ENCODE data around the gene NWD2. TPM values are rescaled to one million over a fixed set of nuclear protein-coding genes. Genes with fewer than 3 reads are reported as not detected.

Gene NWD2
- total RNA-seq, 1 donor from 2014 or later = not detected

GRCh38 chr4:37453281-37453998, 208.9 kb downstream of the NWD2 start:
- no peaks in the 10 kb centered on the region for H3K36me3 ChIP-seq
- no peaks in the 10 kb centered on the region for H3K9me3 ChIP-seq (replicated peaks)
- intact Hi-C loops (cut with micrococcal nuclease) = no loop called here
- peak; percentile 42 for DNase-seq
- peak overlapping the region; percentile 69 for H3K4me3 ChIP-seq
- peaks cover 14% of the 10 kb centered on the region for H3K4me1 ChIP-seq
- TF ChIP-seq, protein P1, sequence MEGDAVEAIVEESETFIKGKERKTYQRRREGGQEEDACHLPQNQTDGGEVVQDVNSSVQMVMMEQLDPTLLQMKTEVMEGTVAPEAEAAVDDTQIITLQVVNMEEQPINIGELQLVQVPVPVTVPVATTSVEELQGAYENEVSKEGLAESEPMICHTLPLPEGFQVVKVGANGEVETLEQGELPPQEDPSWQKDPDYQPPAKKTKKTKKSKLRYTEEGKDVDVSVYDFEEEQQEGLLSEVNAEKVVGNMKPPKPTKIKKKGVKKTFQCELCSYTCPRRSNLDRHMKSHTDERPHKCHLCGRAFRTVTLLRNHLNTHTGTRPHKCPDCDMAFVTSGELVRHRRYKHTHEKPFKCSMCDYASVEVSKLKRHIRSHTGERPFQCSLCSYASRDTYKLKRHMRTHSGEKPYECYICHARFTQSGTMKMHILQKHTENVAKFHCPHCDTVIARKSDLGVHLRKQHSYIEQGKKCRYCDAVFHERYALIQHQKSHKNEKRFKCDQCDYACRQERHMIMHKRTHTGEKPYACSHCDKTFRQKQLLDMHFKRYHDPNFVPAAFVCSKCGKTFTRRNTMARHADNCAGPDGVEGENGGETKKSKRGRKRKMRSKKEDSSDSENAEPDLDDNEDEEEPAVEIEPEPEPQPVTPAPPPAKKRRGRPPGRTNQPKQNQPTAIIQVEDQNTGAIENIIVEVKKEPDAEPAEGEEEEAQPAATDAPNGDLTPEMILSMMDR (IDR thresholded peaks at IDR 0.05; ENCODE audit: borderline replicate concordance) = no peak
- peaks cover 86% of the 10 kb centered on the region for H3K27me3 ChIP-seq (ENCODE audit: low read depth)
- H3K27ac ChIP-seq (replicated peaks) = no peak overlapping the region

- DNase-seq = no peak
- intact Hi-C loops (cut with micrococcal nuclease) = no loop called here
- peaks cover 87% of the 10 kb centered on the region for H3K27me3 ChIP-seq (ENCODE audit: low read depth)
- peak overlapping the region; percentile 69 for H3K4me3 ChIP-seq
- no peaks in the 10 kb centered on the region for H3K36me3 ChIP-seq
- H3K4me1 ChIP-seq = peaks cover 14% of the 10 kb centered on the region
- no peak overlapping the region for H3K27ac ChIP-seq (replicated peaks)
- TF ChIP-seq, protein P1 (IDR thresholded peaks at IDR 0.05; ENCODE audit: borderline replicate concordance) = no peak
- no peaks in the 10 kb centered on the region for H3K9me3 ChIP-seq (replicated peaks)
Observed at GRCh38 chr4:37453999-37454800, 209.7 kb downstream of the NWD2 start.

DNA sequence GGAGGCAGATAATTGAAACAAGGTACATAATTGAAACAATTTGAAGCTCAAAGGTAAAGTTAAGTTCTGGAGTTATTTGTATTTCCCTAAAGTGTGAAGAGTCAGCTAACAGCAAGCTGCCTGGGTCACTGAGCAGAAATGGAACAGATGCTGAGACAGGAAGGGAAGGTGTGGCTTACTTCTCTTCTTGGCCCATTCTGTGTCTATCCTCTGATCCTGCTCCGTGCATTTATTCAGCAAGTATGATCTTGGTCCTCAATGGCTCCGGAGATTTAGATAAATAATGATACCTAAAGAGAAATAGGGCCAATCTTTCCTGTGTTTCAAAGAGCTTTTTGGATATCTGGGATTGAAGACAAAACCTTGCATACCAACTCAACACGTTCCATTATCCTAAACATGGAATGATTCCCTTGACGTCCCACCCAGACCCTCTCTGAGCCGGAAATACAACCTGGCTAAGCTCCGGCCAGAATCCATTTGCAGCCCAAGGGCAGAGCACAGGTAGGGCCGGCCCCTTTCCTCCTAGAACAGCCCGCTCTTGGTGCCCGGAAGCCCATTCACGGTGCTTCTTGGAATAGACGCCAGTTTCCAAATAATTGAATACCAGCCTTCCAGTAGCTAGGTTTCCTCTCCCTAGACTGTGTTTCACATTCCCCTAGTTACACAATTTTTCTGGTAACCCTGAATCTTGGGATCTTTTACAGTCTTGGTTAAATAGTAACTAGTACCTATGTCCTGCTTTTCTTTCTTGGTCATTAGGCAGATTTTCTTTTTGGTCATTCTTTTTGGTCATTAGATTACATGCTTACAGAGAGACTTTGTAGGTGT, 211.0 kb downstream of the NWD2 start:
- Histone ChIP-seq H3K27ac (replicated peaks) (no peak overlapping the region), H3K9me3 (replicated peaks) (no peaks in the 10 kb centered on the region), H3K4me3 (no peak overlapping the region), H3K27me3 (ENCODE audit: low read depth) (peaks cover 81% of the 10 kb centered on the region), H3K4me1 (peaks cover 14% of the 10 kb centered on the region), H3K36me3 (no peaks in the 10 kb centered on the region)
- intact Hi-C loops (cut with micrococcal nuclease) = no loop called here
- no peak for DNase-seq
- TF ChIP-seq, protein P1 (IDR thresholded peaks at IDR 0.05; ENCODE audit: borderline replicate concordance) = no peak

DNA sequence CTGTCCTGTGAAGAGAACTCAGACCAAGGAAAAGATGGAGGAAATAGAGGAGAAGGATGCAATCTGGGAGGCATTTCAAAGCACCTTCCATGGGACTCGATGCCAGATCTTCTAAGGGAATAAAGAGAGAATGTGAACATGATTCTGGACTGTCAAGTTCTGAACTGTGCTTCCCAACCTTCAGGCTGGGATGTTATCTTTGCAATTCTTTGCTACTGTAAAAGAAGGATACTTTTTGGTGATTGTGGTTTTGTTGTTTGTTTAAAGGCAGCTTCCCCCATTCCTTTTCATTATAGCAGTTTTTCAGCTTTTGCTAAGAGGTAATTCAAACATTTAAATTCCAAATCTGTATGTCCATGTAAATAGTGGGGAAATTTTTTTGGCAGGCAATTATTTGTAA, 217.3 kb downstream of the NWD2 start:
- TF ChIP-seq, protein P1 (IDR thresholded peaks at IDR 0.05; ENCODE audit: borderline replicate concordance) = no peak
- Histone ChIP-seq H3K27me3 (ENCODE audit: low read depth) (peaks cover 25% of the 10 kb centered on the region), H3K4me3 (no peak overlapping the region), H3K9me3 (replicated peaks) (no peaks in the 10 kb centered on the region), H3K27ac (replicated peaks) (no peak overlapping the region), H3K4me1 (no peaks in the 10 kb centered on the region), H3K36me3 (no peaks in the 10 kb centered on the region)
- intact Hi-C loops (cut with micrococcal nuclease) = no loop called here
- no peak for DNase-seq

Data from left ventricle myocardium inferior (tissue), 1 donor.